Osteoblast (primary cell): ENCODE results near the gene JAZF1. TPM values are rescaled to one million over a fixed set of nuclear protein-coding genes. Genes with fewer than 3 reads are reported as not detected.

Source experiments
- DNase-seq: peaks from one replicate; pipeline ENCODE4 v3.0.0; 2011; ENCODE audit warnings: low spot score, mixed read lengths; ENCODE audit not compliant: insufficient read length; ENCODE audit errors: missing footprints
- H2AFZ ChIP-seq: 2 replicates; pipeline ENCODE4 v1.6.0; 2011; ENCODE audit warnings: mild to moderate bottlenecking, low read length
- H3K27ac ChIP-seq: 2 replicates; pipeline ENCODE4 v1.5.1; 2011; ENCODE audit warnings: mild to moderate bottlenecking, low read depth, low read length, moderate library complexity
- H3K27me3 ChIP-seq: 2 replicates; pipeline ENCODE4 v1.6.0; 2012; ENCODE audit warnings: mild to moderate bottlenecking, control low read depth, inconsistent platforms, low read length, moderate library complexity; ENCODE audit not compliant: insufficient read depth
- H3K36me3 ChIP-seq: 2 replicates; pipeline ENCODE4 v1.5.1; 2011; ENCODE audit warnings: mild to moderate bottlenecking, low read length, control low read depth, moderate library complexity; ENCODE audit not compliant: insufficient read depth
- H3K4me1 ChIP-seq: 2 replicates; pipeline ENCODE4 v1.5.1; 2011; ENCODE audit warnings: mild to moderate bottlenecking, low read length, control low read depth, moderate library complexity; ENCODE audit not compliant: insufficient read depth
- H3K4me2 ChIP-seq: 2 replicates; pipeline ENCODE4 v1.6.0; 2011; ENCODE audit warnings: mild to moderate bottlenecking, low read length; ENCODE audit not compliant: insufficient read depth
- H3K4me3 ChIP-seq: fragments of 200-600 bp; sonication (generic); 3 replicates; pipeline ENCODE4 v1.5.1; 2012; ENCODE audit warnings: mild to moderate bottlenecking, low read length, inconsistent platforms; ENCODE audit not compliant: insufficient read depth
- H3K79me2 ChIP-seq: 2 replicates; pipeline ENCODE4 v1.6.0; 2012; ENCODE audit warnings: mild to moderate bottlenecking, low read length, control low read depth, inconsistent platforms; ENCODE audit not compliant: insufficient read depth
- H3K9me3 ChIP-seq: 2 replicates; pipeline ENCODE4 v1.5.1; 2011; ENCODE audit warnings: low read depth, low read length, control low read depth
- H4K20me1 ChIP-seq: 2 replicates; pipeline ENCODE4 v1.6.0; 2012; ENCODE audit warnings: mild to moderate bottlenecking, low read length, control low read depth; ENCODE audit not compliant: insufficient read depth
- total RNA-seq: library from RNA; depleted of rRNA; stranded (reverse); fragments of >200 nt; gene quantifications from 2 replicates; pipeline ENCODE4 v1.2.3, GENCODE V29; 2012
- TF ChIP-seq, protein P1 (sequence below): IDR thresholded peaks from 2 replicates; pipeline ENCODE4 v1.5.1; 2011; ENCODE audit warnings: mild to moderate bottlenecking, low read depth, low read length, moderate library complexity; ENCODE audit errors: extremely low read depth

Gene JAZF1
- total RNA-seq, 1 donor: 15.9 TPM

DNA sequence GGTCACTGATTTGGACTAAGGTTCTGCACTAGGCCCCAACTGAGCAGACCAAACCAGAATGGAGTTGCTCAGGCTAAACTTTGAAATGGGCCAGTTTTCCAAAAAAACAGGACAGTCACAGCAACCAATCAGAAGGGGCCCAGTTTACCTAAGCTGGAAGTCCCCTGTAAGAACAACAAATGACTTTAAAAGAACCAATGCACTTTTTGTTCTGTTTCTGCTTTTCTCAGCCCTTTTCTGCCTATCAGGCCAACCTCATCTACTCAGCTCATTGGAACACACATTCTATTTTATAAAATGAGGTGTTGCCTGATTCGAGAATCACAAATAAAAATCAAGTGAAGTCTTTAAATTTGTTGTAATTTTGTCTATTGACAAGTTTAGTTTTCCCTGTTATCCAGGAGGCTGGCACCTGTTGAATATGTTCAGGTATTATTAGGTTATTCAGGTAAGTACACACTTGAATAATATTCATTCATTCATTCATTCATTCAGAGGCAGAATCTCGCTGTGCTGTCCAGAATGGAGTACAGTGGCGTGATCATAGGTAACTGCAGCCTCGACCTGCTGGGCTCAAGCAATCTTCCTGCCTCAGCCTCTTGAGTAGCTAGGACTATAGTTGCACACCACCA lies 271.9 kb downstream of the JAZF1 start:
- Histone ChIP-seq H3K79me2 (peaks cover under 1% of the 10 kb centered on the region), H3K4me1 (peaks cover 9% of the 10 kb centered on the region), H2AFZ (no peak overlapping the region), H3K36me3 (no peaks in the 10 kb centered on the region), H3K27me3 (no peaks in the 10 kb centered on the region), H3K4me3 (no peak overlapping the region), H3K27ac (no peak overlapping the region), H3K4me2 (no peak overlapping the region), H4K20me1 (no peaks in the 10 kb centered on the region), H3K9me3 (no peaks in the 10 kb centered on the region)
- TF ChIP-seq, protein P1, sequence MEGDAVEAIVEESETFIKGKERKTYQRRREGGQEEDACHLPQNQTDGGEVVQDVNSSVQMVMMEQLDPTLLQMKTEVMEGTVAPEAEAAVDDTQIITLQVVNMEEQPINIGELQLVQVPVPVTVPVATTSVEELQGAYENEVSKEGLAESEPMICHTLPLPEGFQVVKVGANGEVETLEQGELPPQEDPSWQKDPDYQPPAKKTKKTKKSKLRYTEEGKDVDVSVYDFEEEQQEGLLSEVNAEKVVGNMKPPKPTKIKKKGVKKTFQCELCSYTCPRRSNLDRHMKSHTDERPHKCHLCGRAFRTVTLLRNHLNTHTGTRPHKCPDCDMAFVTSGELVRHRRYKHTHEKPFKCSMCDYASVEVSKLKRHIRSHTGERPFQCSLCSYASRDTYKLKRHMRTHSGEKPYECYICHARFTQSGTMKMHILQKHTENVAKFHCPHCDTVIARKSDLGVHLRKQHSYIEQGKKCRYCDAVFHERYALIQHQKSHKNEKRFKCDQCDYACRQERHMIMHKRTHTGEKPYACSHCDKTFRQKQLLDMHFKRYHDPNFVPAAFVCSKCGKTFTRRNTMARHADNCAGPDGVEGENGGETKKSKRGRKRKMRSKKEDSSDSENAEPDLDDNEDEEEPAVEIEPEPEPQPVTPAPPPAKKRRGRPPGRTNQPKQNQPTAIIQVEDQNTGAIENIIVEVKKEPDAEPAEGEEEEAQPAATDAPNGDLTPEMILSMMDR: no peak
- DNase-seq: no peak

DNA sequence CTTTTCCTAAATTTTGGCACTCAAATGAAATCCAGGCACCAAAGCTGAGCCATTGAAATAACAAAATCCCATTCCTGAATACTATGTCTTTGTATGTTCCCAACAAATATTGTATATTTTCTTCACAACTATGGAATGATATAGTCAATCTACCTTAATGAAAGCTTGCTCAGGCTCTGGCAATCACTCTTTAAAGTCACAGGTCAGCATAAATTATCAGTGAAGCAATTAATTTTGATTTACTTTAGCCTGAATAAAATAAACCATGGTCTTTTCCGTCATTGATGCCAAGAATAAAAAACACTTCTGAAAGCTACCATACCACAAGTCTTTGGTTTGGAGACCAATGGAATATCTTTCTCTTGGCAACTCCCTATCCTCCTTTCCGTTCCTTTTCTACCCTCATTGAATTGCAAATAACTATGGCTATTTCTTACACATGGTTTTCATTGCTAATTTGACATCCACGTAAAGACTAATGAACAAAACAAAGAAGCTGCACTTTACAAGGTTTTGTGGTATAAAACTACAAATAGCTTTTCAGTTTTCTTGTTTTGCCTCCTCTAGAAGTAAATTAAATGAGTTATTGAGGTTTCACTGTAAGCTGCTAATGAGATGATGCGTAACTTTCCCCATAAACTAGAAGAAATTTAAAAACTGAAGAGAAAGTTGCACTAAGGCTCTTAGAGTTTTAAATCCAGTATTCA lies 274.1 kb downstream of the JAZF1 start:
- no peaks in the 10 kb centered on the region for H3K9me3 ChIP-seq
- DNase-seq: no peak

DNA sequence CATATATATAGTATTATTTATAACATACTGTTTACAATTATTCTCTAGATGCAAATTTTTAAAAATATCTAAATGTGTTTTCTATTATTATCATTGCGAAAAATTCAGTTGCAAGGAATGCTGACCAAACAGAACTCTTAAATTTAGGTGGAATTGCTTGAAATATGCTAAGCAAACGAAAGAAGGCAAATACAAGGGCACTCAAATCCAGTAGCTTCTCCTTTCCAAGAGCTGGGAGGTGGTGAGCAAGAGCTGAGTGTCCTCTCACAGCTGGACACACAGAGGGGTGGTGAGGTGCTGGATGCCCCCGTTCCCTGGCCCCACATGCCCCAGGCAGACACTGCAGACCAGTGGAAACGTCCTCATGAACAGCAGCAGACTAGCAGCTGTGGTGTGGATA lies 274.6 kb downstream of the JAZF1 start:
- TF ChIP-seq, protein P1: no peak
- Histone ChIP-seq H3K4me3 (no peak overlapping the region), H3K4me1 (peaks cover 16% of the 10 kb centered on the region), H3K79me2 (peaks cover 2% of the 10 kb centered on the region), H3K4me2 (no peak overlapping the region), H2AFZ (no peak overlapping the region), H3K9me3 (no peaks in the 10 kb centered on the region), H3K27ac (no peak overlapping the region), H4K20me1 (no peaks in the 10 kb centered on the region), H3K27me3 (no peaks in the 10 kb centered on the region), H3K36me3 (no peaks in the 10 kb centered on the region)
- DNase-seq: no peak

More for the DNA sequence above, 274.1 kb downstream of the JAZF1 start:
- Histone ChIP-seq H3K27ac (no peak overlapping the region), H3K4me2 (no peak overlapping the region), H3K4me3 (no peak overlapping the region), H4K20me1 (no peaks in the 10 kb centered on the region), H3K4me1 (peaks cover 12% of the 10 kb centered on the region), H2AFZ (no peak overlapping the region), H3K79me2 (peaks cover 2% of the 10 kb centered on the region), H3K36me3 (no peaks in the 10 kb centered on the region), H3K27me3 (no peaks in the 10 kb centered on the region)
- TF ChIP-seq, protein P1: no peak

DNA sequence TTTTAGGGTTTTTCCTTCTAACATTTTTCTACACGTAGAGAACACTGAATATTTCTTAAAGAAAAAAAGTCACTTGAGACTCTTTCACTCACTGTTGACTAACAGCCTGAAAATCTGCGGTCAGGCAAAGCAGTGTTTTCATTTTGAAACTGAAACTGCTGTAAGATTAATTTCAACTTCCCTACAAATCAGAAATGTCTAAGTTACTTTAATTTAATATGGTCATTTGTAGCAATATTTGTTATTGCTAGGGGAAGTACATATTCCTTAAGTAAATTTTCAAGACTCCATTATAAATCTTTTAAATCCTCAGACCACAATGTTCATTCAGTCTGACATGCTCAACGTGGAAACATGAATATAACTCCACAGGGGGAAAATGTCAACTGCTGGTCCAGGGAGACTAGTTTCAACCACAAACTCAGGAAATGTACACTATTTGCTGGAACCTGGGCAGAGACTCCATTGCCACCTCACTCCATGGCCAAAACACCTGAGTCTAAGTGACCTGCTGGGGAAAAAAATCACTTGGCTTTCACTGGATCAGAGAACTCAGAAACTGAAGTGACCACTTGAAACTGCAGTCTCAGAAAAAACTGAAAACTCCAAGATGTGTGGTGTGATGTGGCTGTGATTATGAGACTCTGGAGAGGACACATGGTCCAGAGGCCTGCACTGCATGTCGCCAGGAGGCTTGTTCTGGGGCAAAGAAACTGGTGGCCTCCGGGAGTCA lies 279.4 kb downstream of the JAZF1 start:
- peaks cover 15% of the 10 kb centered on the region for H3K79me2 ChIP-seq
- peak overlapping the region; percentile 70 for H3K4me3 ChIP-seq
- no peaks in the 10 kb centered on the region for H3K27me3 ChIP-seq
- peak overlapping the region; percentile 92 for H3K4me2 ChIP-seq
- peaks cover 4% of the 10 kb centered on the region for H4K20me1 ChIP-seq
- H3K4me1 ChIP-seq: peaks cover 16% of the 10 kb centered on the region
- no peaks in the 10 kb centered on the region for H3K36me3 ChIP-seq
- H3K9me3 ChIP-seq: no peaks in the 10 kb centered on the region
- H3K27ac ChIP-seq: peak overlapping the region; percentile 92
- DNase-seq: peak; percentile 80
- peak overlapping the region; percentile 72 for H2AFZ ChIP-seq
- TF ChIP-seq, protein P1: no peak
